HG02642 (cell line): ENCODE measurements around the gene ANLN.
"Not testable (repeated sequence)": the region's sequence is repeated elsewhere in the genome, so short reads cannot be mapped to it uniquely, and the experiment has no call there.

Experiments used
- ATAC-seq: cut with Tn5 transposase; IDR thresholded peaks from one replicate; pipeline ENCODE4 v1.9.1; 2021; ENCODE audit warnings: mild to moderate bottlenecking; ENCODE audit not compliant: unreplicated experiment, poor library complexity

The ANLN gene

DNA sequence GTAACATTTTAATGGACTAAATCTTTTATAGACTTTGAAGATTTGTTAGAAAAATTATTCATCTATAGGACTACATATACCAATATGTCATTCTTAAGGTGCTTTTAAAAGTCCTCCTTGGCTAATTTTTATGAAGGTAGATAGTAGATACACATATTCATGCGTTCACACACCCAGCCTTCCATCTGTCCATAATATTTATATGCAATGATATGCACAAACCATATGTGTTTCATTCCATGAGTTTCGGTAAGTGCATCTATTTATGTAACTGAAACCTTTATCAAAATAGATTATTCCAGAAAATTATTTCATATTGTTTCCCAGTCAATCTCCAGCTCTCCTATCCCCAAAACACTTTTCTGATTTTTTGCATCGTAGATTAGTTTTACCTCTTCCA, 101.7 kb downstream of the ANLN start:
- no peak for ATAC-seq

DNA sequence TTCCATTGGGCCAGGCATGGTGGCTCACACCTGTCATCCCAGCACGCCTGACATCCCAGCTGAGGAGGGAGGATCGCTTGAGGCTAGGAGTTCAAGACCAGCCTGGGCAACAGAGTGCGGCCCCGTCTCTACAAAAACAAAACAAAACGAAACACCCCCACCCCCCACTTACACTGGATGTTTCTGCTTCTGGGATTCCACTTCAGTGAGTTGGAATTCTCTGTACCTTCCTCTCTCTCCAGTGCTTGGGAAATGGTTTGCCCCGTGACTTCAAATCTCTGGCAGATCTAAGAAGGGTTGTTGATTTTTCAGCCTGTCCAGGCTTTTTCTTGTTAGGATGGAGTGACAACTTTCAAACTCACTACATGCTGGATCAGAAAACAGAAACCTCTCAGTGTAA, 106.9 kb downstream of the ANLN start:
- no peak for ATAC-seq

DNA sequence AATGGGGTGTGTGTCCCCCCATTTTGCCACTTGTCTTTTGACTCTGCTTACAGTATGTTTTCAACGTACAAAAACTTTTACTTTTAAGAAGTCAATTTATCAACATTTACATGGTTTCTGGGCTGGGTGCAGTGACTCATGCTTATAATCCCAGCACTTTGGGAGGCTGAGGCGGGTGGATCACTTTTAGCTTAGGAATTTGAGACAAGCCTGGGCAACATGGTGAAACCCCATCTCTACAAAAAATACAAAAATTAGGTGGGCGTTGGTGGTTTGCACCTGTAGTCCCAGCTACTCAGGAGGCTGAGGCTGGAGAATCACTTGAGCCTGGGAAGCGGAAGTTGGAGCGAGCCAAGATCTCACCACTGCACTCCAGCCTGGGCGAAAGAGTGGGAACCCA, 107.5 kb downstream of the ANLN start:
- ATAC-seq, result not testable (repeated sequence)

DNA sequence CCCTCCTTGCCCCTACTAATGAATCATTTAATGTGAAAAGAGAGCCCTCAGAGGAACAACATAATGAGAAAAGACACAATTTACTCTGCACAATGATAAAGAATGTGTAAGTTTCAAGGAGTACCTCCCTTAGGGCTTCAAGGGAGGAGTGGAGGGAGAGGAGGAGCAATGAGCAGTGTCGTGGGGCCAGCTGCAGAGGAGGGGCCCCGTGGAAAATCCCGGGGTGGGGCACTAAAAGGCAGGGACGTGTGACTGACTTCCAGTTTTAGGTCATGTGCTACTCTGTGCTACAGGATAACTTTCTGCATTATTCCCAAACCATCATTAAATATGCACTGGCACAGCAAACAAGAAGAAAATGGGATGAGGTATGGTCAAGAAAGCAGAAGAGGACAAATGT, 108.1 kb downstream of the ANLN start:
- no peak for ATAC-seq
